ENCODE measurements around the gene OTOR. TPM values are rescaled to one million over a fixed set of nuclear protein-coding genes. Genes with fewer than 3 reads are reported as not detected.
A peak's percentile ranks its signal among the peaks of the same experiment; 100 is the strongest.

Gene OTOR
- total and polyA plus RNA-seq, 2 of the 13 experiments (the other 11 are each of a cell fraction or from before 2014, with no cell fraction given) = not detected

DNA sequence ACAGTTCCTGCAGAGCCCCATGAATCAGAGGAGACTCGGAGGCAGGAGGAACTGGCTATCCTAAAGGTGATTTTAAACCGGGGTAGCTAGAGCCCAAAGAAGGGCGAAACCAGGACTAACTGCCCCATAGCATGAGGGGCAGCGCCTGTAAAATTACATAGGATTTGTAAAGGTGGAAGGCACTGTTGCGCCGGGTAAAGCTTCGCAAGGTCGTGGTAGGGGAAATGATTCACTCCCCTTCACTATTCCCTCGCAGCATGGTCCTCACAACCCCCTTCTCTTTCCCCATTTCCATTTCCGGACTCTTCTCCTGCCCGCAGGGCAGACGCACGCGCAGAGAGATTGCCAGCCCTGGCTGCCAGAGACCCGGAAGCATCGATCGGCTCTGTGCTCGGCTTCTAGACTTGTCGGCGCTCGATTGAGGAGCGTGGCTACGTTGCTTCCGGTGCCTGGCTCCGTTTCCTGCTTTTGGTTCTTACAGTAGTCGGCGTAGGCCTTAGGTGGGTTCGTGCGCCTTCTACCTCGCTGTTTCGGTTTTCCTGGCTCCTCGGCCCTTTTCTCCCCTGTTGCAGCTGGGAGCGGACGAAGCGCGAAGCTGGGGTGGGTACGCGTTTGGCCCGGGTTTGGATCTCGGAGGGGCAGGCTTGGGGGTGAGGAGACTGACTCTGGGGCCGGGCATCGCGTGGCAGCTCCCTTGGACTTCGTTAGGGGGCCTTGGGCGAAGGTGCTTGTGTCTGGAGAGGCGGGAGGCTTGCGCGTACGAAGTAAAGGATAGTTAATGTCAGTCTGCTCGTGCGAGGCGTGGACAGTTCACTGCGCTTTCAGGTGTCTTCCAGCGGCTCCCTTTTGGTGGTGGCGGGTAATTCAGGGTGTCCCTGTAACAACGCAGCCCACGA is 18.3 kb upstream of the OTOR start, which contains the start of gene SNRPB2 (continued):
- peak; percentile 99 for TF ChIP-seq ZNF607 (CRISPR knock-in tag; IDR thresholded peaks at IDR 0.05; ENCODE audit: borderline replicate concordance)
- TF ChIP-seq ZNF354B (CRISPR knock-in tag; IDR thresholded peaks at IDR 0.05) = peak; percentile 91; the same call in 1 of the 2 replicates
- 0 out of 2 replicates have a peak, but pooled peaks have one; percentile 88 for TF ChIP-seq ZNF790 (CRISPR knock-in tag; IDR thresholded peaks at IDR 0.05; ENCODE audit: borderline replicate concordance)
- TF ChIP-seq MTA1 (CRISPR knock-in tag; IDR thresholded peaks at IDR 0.05; ENCODE audit: borderline replicate concordance) = peak; percentile 93
- TF ChIP-seq PHB2 (IDR thresholded peaks at IDR 0.05; ENCODE audit: partially characterized antibody) = no peak
- TF ChIP-seq, protein P1, sequence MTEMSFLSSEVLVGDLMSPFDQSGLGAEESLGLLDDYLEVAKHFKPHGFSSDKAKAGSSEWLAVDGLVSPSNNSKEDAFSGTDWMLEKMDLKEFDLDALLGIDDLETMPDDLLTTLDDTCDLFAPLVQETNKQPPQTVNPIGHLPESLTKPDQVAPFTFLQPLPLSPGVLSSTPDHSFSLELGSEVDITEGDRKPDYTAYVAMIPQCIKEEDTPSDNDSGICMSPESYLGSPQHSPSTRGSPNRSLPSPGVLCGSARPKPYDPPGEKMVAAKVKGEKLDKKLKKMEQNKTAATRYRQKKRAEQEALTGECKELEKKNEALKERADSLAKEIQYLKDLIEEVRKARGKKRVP (CRISPR knock-in tag; IDR thresholded peaks at IDR 0.05) = peak in 1 of 2 experiments; percentile 89; a peak in 3 of 4 replicates
- TF ChIP-seq, protein P2, sequence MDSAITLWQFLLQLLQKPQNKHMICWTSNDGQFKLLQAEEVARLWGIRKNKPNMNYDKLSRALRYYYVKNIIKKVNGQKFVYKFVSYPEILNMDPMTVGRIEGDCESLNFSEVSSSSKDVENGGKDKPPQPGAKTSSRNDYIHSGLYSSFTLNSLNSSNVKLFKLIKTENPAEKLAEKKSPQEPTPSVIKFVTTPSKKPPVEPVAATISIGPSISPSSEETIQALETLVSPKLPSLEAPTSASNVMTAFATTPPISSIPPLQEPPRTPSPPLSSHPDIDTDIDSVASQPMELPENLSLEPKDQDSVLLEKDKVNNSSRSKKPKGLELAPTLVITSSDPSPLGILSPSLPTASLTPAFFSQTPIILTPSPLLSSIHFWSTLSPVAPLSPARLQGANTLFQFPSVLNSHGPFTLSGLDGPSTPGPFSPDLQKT (CRISPR knock-in tag; IDR thresholded peaks at IDR 0.05; ENCODE audit: borderline replicate concordance) = peak; percentile 98; the same call in 1 of the 2 replicates
- TF ChIP-seq HNRNPL (IDR thresholded peaks at IDR 0.05; ENCODE audit: low read depth, low read length) = peak; percentile 86
- TF ChIP-seq, protein P3, sequence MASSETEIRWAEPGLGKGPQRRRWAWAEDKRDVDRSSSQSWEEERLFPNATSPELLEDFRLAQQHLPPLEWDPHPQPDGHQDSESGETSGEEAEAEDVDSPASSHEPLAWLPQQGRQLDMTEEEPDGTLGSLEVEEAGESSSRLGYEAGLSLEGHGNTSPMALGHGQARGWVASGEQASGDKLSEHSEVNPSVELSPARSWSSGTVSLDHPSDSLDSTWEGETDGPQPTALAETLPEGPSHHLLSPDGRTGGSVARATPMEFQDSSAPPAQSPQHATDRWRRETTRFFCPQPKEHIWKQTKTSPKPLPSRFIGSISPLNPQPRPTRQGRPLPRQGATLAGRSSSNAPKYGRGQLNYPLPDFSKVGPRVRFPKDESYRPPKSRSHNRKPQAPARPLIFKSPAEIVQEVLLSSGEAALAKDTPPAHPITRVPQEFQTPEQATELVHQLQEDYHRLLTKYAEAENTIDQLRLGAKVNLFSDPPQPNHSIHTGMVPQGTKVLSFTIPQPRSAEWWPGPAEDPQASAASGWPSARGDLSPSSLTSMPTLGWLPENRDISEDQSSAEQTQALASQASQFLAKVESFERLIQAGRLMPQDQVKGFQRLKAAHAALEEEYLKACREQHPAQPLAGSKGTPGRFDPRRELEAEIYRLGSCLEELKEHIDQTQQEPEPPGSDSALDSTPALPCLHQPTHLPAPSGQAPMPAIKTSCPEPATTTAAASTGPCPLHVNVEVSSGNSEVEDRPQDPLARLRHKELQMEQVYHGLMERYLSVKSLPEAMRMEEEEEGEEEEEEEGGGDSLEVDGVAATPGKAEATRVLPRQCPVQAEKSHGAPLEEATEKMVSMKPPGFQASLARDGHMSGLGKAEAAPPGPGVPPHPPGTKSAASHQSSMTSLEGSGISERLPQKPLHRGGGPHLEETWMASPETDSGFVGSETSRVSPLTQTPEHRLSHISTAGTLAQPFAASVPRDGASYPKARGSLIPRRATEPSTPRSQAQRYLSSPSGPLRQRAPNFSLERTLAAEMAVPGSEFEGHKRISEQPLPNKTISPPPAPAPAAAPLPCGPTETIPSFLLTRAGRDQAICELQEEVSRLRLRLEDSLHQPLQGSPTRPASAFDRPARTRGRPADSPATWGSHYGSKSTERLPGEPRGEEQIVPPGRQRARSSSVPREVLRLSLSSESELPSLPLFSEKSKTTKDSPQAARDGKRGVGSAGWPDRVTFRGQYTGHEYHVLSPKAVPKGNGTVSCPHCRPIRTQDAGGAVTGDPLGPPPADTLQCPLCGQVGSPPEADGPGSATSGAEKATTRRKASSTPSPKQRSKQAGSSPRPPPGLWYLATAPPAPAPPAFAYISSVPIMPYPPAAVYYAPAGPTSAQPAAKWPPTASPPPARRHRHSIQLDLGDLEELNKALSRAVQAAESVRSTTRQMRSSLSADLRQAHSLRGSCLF (CRISPR knock-in tag; IDR thresholded peaks at IDR 0.05; ENCODE audit: borderline replicate concordance) = no peak; the same call in 1 of the 2 replicates
- TF ChIP-seq, protein P4, sequence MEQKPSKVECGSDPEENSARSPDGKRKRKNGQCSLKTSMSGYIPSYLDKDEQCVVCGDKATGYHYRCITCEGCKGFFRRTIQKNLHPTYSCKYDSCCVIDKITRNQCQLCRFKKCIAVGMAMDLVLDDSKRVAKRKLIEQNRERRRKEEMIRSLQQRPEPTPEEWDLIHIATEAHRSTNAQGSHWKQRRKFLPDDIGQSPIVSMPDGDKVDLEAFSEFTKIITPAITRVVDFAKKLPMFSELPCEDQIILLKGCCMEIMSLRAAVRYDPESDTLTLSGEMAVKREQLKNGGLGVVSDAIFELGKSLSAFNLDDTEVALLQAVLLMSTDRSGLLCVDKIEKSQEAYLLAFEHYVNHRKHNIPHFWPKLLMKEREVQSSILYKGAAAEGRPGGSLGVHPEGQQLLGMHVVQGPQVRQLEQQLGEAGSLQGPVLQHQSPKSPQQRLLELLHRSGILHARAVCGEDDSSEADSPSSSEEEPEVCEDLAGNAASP (CRISPR knock-in tag; IDR thresholded peaks at IDR 0.05; ENCODE audit: borderline replicate concordance) = peak; percentile 82
- TF ChIP-seq, protein P5, sequence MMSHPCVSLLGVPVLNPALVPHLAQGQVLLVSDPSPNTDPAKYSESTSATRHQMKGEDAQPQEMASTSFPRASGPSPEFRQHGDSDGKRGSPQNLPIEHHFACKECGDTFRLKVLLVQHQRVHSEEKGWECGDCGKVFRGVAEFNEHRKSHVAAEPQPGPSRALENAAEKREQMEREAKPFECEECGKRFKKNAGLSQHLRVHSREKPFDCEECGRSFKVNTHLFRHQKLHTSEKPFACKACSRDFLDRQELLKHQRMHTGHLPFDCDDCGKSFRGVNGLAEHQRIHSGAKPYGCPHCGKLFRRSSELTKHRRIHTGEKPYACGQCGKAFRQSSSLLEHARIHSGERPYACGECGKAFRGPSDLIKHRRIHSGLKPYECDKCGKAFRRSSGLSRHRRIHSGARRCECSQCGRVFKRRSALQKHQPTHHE (CRISPR knock-in tag; IDR thresholded peaks at IDR 0.05; ENCODE audit: borderline replicate concordance) = peak; percentile 80; the same call in 1 of the 2 replicates
- TF ChIP-seq, protein P6, sequence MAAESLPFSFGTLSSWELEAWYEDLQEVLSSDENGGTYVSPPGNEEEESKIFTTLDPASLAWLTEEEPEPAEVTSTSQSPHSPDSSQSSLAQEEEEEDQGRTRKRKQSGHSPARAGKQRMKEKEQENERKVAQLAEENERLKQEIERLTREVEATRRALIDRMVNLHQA (CRISPR knock-in tag; IDR thresholded peaks at IDR 0.05) = peak; percentile 89; the same call in 1 of the 2 replicates
- no peak for TF ChIP-seq SOX13 (IDR thresholded peaks at IDR 0.05)
- peak in 1 of 2 experiments; percentile 76; a peak in 3 of 4 replicates for TF ChIP-seq SOX13 (CRISPR knock-in tag; conservative IDR thresholded peaks at IDR 0.05 in 1 of 2, IDR thresholded peaks at IDR 0.05 in 1 of 2)
- TF ChIP-seq NFE2L2 (IDR thresholded peaks at IDR 0.05; ENCODE audit: low read length) = 0 out of 2 replicates have a peak, but pooled peaks have one; percentile 4
- peak; percentile 100 for TF ChIP-seq SRF (IDR thresholded peaks at IDR 0.05; ENCODE audit: low read depth, low read length)
- TF ChIP-seq MTF1 (CRISPR knock-in tag; IDR thresholded peaks at IDR 0.05) = peak; percentile 57; the same call in 1 of the 2 replicates

Measured in HepG2 (cell line).